MCF 10A (cell line): ENCODE results near the gene CSNK1E. TPM values are rescaled to one million over a fixed set of nuclear protein-coding genes. Genes with fewer than 3 reads are reported as not detected.

Experiments used
- BruUV-seq: library from RNA; stranded (reverse); fragments of 400-500 nt; replicated peaks from 2 replicates; lab custom pipeline; 2021; lab: Mats Ljungman, UMichigan
- CTCF ChIA-PET: fragments of 300-600 bp; sonication (Branson Sonifier 250); formaldehyde crosslinking; extraction: SDS; loops from one replicate; lab custom pipeline; 2021; ENCODE audit warnings: antibody characterized with exemption, inconsistent platforms; lab: Yijun Ruan, JAX
- POLR2A ChIA-PET: fragments of 300-600, 350-650 bp; sonication (Branson Sonifier 250); formaldehyde crosslinking; extraction: SDS; loops from one replicate; lab custom pipeline; 2020; ENCODE audit warnings: antibody characterized with exemption, inconsistent platforms; lab: Yijun Ruan, JAX
- DNase-seq: peaks from one replicate; pipeline ENCODE4 v3.0.0-alpha.2; 2018; ENCODE audit not compliant: unreplicated experiment
- H3K27ac Mint-ChIP-seq: one replicate; pipeline ENCODE4 v1.8.0; 2022; ENCODE audit warnings: mild to moderate bottlenecking, low read depth, mixed read lengths; ENCODE audit not compliant: unreplicated experiment
- H3K27me3 Mint-ChIP-seq: one replicate; pipeline ENCODE4 v1.8.0; 2022; ENCODE audit warnings: mixed read lengths; ENCODE audit not compliant: insufficient read depth, unreplicated experiment
- H3K36me3 Mint-ChIP-seq: one replicate; pipeline ENCODE4 v1.8.0; 2022; ENCODE audit warnings: mild to moderate bottlenecking, moderate library complexity, mixed read lengths; ENCODE audit not compliant: insufficient read depth, unreplicated experiment
- H3K4me1 Mint-ChIP-seq: one replicate; pipeline ENCODE4 v1.8.0; 2022; ENCODE audit warnings: mixed read lengths; ENCODE audit not compliant: insufficient read depth, unreplicated experiment
- H3K4me3 Mint-ChIP-seq: one replicate; pipeline ENCODE4 v1.8.0; 2022; ENCODE audit warnings: mild to moderate bottlenecking, moderate library complexity, mixed read lengths; ENCODE audit not compliant: unreplicated experiment
- H3K9me3 Mint-ChIP-seq: one replicate; pipeline ENCODE4 v1.8.0; 2022; ENCODE audit warnings: mixed read lengths; ENCODE audit not compliant: unreplicated experiment
- CTCF ChIP-seq: fragments of 200-600 bp; IDR thresholded peaks from one replicate; pipeline ENCODE4 v1.8.0; 2022; ENCODE audit warnings: antibody characterized with exemption, mild to moderate bottlenecking; ENCODE audit not compliant: unreplicated experiment
- intact Hi-C: fragments of 100-400 bp; cut with micrococcal nuclease; formaldehyde crosslinking; loops from 2 replicates; pipeline ENCODE4 v1.14.1; 2022
- total RNA-seq: library from RNA; stranded (reverse); gene quantifications from 2 replicates; pipeline ENCODE4 v1.2.3, GENCODE V29; 2022

The CSNK1E gene
- total RNA-seq, 1 experiment from 2014 or later: 425 TPM

- Mint-ChIP-seq H3K36me3 (peaks cover 20% of the 10 kb centered on the region), H3K4me1 (peaks cover 21% of the 10 kb centered on the region), H3K27me3 (no peaks in the 10 kb centered on the region), H3K9me3 (no peaks in the 10 kb centered on the region), H3K27ac (peak overlapping the region; percentile 69), H3K4me3 (peak overlapping the region; percentile 74)
- intact Hi-C loops: no loop called here
- ChIA-PET CTCF (interaction anchor here (0.7 to 1.6 kb wide), 2 partner anchors 11 to 213 kb away, joined by 3 read pairs; no protein-coding TSS in a partner anchor), POLR2A (interaction anchor here (0.6 to 2.4 kb wide), 13 partner anchors 10 to 90 kb away, joined by 3 to 13 read pairs (median 4); partner anchors contain the start of gene PLA2G6)
- no peak for TF ChIP-seq CTCF
- BruUV-seq: no TSS peak
- DNase-seq: no peak
Observed at GRCh38 chr22:38271927-38272372, 45.3 kb downstream of the CSNK1E start.

GRCh38 chr22:38271101-38271500 lies 46.1 kb downstream of the CSNK1E start:
- TSS peak; percentile 33 for BruUV-seq
- Mint-ChIP-seq H3K9me3 (no peaks in the 10 kb centered on the region), H3K36me3 (peaks cover 20% of the 10 kb centered on the region), H3K27ac (no peak overlapping the region), H3K4me3 (no peak overlapping the region), H3K4me1 (peaks cover 21% of the 10 kb centered on the region), H3K27me3 (no peaks in the 10 kb centered on the region)
- ChIA-PET POLR2A (interaction anchor here (0.6 to 2.4 kb wide), 8 partner anchors 9 to 82 kb away, joined by 3 to 9 read pairs (median 4); no protein-coding TSS in a partner anchor), CTCF (interaction anchor here (0.6 to 1.6 kb wide), 5 partner anchors 10 to 628 kb away, joined by 3 read pairs; no protein-coding TSS in a partner anchor)
- intact Hi-C loops: no loop called here
- TF ChIP-seq CTCF: no peak
- no peak for DNase-seq

- H3K27ac Mint-ChIP-seq: peak overlapping the region; percentile 13
- intact Hi-C loops: no loop called here
- no peaks in the 10 kb centered on the region for H3K27me3 Mint-ChIP-seq
- no peak overlapping the region for H3K4me3 Mint-ChIP-seq
- peaks cover 21% of the 10 kb centered on the region for H3K4me1 Mint-ChIP-seq
- no peak for DNase-seq
- no peak for TF ChIP-seq CTCF
- CTCF ChIA-PET: interaction anchor here (0.5 to 1.6 kb wide), 6 partner anchors 9 to 627 kb away, joined by 3 read pairs; no protein-coding TSS in a partner anchor
- POLR2A ChIA-PET: interaction anchor here (0.6 to 2.4 kb wide), 6 partner anchors 8 to 66 kb away, joined by 3 to 9 read pairs (median 3); no protein-coding TSS in a partner anchor
- no TSS peak for BruUV-seq
- H3K9me3 Mint-ChIP-seq: no peaks in the 10 kb centered on the region
- H3K36me3 Mint-ChIP-seq: peaks cover 22% of the 10 kb centered on the region
Observed at GRCh38 chr22:38270091-38270992, 46.9 kb downstream of the CSNK1E start.

GRCh38 chr22:38269466-38269865 lies 47.8 kb downstream of the CSNK1E start:
- DNase-seq: no peak
- intact Hi-C loops: no loop called here
- H3K27ac Mint-ChIP-seq: no peak overlapping the region
- TF ChIP-seq CTCF: no peak
- no TSS peak for BruUV-seq
- no peaks in the 10 kb centered on the region for H3K27me3 Mint-ChIP-seq
- CTCF ChIA-PET: interaction anchor here (0.7 kb wide), 1 partner anchor 29 kb away, joined by 3 read pairs; no protein-coding TSS in a partner anchor
- peaks cover 21% of the 10 kb centered on the region for H3K4me1 Mint-ChIP-seq
- no peak overlapping the region for H3K4me3 Mint-ChIP-seq
- POLR2A ChIA-PET: interaction anchor here (0.6 to 1.0 kb wide), 2 partner anchors 29 to 49 kb away, joined by 3 read pairs; no protein-coding TSS in a partner anchor
- H3K9me3 Mint-ChIP-seq: no peaks in the 10 kb centered on the region
- peaks cover 26% of the 10 kb centered on the region for H3K36me3 Mint-ChIP-seq
